Neural progenitor cell (in vitro differentiated cells): ENCODE measurements around the gene BRSK2.

Experiments used
- CTCF ChIP-seq: fragments of 200-600 bp; sonication (generic); IDR thresholded peaks from 2 replicates; pipeline ENCODE4 v1.5.1; 2017; ENCODE audit warnings: antibody characterized with exemption, mild to moderate bottlenecking
- EZH2 ChIP-seq: fragments of 200-600 bp; sonication (generic); IDR thresholded peaks from 2 replicates; pipeline ENCODE4 v1.6.1; 2017; ENCODE audit warnings: antibody characterized with exemption, mild to moderate bottlenecking, moderate library complexity
- EZH2phosphoT487 ChIP-seq: fragments of 200-600 bp; sonication (generic); IDR thresholded peaks from 2 replicates; pipeline ENCODE4 v1.6.1; 2017; ENCODE audit warnings: antibody characterized with exemption

GRCh38 chr11:1444823-1445422 lies 55.2 kb downstream of the BRSK2 start:
- TF ChIP-seq CTCF (no peak), EZH2 (no peak), EZH2phosphoT487 (no peak)
